ENCODE results near the gene ELP5. TPM values are rescaled to one million over a fixed set of nuclear protein-coding genes. Genes with fewer than 3 reads are reported as not detected.

The ELP5 gene
- total RNA-seq, 1 donor, result 35.6 TPM

GRCh38 chr17:7290166-7290565 is 38.2 kb downstream of the ELP5 start:
- TF ChIP-seq, protein P1, sequence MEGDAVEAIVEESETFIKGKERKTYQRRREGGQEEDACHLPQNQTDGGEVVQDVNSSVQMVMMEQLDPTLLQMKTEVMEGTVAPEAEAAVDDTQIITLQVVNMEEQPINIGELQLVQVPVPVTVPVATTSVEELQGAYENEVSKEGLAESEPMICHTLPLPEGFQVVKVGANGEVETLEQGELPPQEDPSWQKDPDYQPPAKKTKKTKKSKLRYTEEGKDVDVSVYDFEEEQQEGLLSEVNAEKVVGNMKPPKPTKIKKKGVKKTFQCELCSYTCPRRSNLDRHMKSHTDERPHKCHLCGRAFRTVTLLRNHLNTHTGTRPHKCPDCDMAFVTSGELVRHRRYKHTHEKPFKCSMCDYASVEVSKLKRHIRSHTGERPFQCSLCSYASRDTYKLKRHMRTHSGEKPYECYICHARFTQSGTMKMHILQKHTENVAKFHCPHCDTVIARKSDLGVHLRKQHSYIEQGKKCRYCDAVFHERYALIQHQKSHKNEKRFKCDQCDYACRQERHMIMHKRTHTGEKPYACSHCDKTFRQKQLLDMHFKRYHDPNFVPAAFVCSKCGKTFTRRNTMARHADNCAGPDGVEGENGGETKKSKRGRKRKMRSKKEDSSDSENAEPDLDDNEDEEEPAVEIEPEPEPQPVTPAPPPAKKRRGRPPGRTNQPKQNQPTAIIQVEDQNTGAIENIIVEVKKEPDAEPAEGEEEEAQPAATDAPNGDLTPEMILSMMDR (IDR thresholded peaks at IDR 0.05; ENCODE audit: insufficient read depth, low read length), result no peak
- no peak for DNase-seq (ENCODE audit: low read depth)
- H3K4me3 ChIP-seq (ENCODE audit: low read depth, low read length), result no peak overlapping the region

GRCh38 chr17:7290685-7291084 is 38.7 kb downstream of the ELP5 start:
- TF ChIP-seq, protein P1 (IDR thresholded peaks at IDR 0.05; ENCODE audit: insufficient read depth, low read length), result no peak
- no peak overlapping the region for H3K4me3 ChIP-seq (ENCODE audit: low read depth, low read length)
- no peak for DNase-seq (ENCODE audit: low read depth)

- TF ChIP-seq, protein P1 (IDR thresholded peaks at IDR 0.05; ENCODE audit: insufficient read depth, low read length), result no peak
- H3K4me3 ChIP-seq (ENCODE audit: low read depth, low read length), result no peak overlapping the region
- no peak for DNase-seq (ENCODE audit: low read depth)
Measured at GRCh38 chr17:7292194-7292593, 40.2 kb downstream of the ELP5 start.

DNA sequence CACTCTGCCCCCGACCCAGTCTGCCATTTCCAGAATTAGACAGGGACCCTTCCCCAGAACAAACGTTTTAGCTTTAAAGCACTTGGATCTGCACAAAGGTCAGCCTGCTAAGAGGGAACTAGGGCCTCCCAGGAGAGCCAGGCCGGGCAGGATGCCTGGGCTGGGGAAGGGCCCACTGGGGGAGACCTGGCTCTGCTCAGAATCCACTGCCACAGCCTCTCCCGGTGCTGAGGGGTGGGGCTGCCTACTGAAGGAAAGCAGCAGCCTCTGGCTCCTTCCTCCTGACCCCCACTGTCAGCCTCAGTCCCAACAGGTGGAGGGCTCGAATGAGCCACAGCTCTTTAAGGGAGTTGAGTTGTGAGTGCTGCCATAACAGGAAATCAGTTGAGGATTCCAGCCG is 40.7 kb downstream of the ELP5 start:
- H3K4me3 ChIP-seq (ENCODE audit: low read depth, low read length), result no peak overlapping the region
- TF ChIP-seq, protein P1 (IDR thresholded peaks at IDR 0.05; ENCODE audit: insufficient read depth, low read length), result no peak

DNA sequence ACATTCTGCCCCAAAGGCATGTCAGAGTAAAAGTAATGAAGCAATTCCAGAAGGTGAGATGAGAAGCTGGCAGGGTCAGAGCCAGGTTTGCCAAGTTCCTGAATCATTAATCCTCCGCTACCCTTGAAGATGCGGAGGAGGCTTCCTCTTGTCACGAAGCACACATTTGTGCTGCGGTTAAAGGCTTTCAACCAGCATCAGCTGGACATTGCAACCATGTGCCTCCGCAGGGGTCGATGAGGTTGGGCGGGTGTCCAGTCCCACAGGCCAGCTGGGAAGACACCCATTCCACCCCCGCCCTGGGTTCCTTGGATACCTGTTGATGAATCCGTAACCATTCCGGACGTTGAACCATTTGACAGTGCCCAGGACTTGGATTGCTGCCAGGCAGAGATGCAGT is 41.1 kb downstream of the ELP5 start:
- DNase-seq (ENCODE audit: low read depth), result no peak
- no peak overlapping the region for H3K4me3 ChIP-seq (ENCODE audit: low read depth, low read length)
- TF ChIP-seq, protein P1 (IDR thresholded peaks at IDR 0.05; ENCODE audit: insufficient read depth, low read length), result no peak

More for the DNA sequence above, 40.7 kb downstream of the ELP5 start:
- no peak for DNase-seq (ENCODE audit: low read depth)

DNA sequence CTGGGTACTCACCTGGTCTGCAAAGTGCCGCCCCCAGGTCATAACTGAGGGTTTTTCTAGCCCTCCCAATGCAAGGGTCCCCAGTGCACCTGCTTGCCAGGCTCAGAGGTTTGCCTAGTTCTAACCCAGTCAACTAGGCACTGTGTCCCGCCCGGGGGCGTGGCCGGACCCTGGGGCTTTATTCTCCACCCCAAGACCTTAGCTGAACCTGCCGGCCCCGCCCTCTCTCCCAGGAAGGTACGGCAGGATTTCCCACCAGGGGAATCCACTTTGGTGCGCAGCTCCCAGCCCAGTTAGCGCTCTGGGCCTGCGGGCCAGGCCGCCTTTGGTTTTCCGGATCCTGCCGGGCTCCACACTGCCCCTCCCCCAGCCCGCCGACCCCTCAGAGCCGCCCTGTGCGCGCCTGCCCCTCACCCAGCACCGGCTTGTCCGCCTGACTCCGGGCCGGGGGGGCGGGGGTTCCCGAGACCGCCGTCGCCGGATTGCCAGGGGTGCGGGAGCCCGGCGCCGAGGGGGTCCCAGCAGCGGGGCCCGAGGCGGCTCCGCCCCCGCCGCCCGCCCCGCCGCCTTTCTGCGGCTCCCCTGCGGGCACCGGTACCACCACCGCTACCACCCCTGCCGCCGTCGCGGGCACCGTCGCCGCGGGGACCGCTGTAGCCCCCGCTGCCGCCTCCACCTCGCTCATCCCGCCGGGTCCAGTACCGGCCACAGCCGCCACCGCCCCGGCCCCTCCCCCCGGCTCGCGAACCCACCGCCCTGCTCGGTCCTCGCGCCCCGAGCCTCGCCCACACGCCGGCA is 42.0 kb downstream of the ELP5 start:
- TF ChIP-seq, protein P1 (IDR thresholded peaks at IDR 0.05; ENCODE audit: insufficient read depth, low read length), result no peak

More for the DNA sequence above, 42.0 kb downstream of the ELP5 start:
- no peak overlapping the region for H3K4me3 ChIP-seq (ENCODE audit: low read depth, low read length)
- DNase-seq (ENCODE audit: low read depth), result no peak

Data from fibroblast of the aortic adventitia (primary cell).